Gastroesophageal sphincter (tissue), 3 donors: ENCODE measurements around the gene PLXDC2.

Experiments used
- EP300 ChIP-seq: sonication (generic); formaldehyde crosslinking; IDR thresholded peaks from one replicate; pipeline ENCODE4 v1.6.1; 2017; ENCODE audit warnings: antibody characterized with exemption, mild to moderate bottlenecking
- POLR2A ChIP-seq, 2 donors: fragments of 450-650 bp; IDR thresholded peaks; one replicate each; pipeline ENCODE4 v1.6.1; 2017; ENCODE audit warnings: antibody characterized with exemption in 2 of 2, mild to moderate bottlenecking in 2 of 2, moderate library complexity in 1 of 2
- TF ChIP-seq, protein P1 (sequence below), 4 experiments: fragments of 200-600 bp in 2 of 4; fragments of 450-650 bp in 2 of 4; sonication (generic) in 1 of 4; IDR thresholded peaks; one replicate each; pipeline ENCODE4 v1.5.1; 2017 to 2019; ENCODE audit warnings: antibody characterized with exemption in 4 of 4, mild to moderate bottlenecking in 2 of 4, moderate library complexity in 2 of 4

DNA sequence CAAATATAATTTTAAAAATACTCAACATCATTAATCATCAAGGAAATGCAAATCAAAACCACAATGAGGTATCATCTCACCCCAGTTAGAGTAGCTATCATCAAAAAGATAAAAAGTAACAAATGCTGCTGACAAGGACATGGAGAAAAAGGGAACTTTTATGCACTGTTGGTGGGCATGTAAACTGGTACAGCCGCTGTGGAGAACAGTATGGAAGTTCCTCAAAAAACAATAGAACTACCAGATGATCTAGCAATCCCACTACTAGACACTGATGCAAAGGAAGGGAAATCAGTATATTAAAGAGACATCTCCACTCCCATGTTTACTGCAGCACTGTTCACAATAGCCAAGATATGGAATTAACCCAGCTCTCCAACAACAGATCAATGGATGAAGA is 384.5 kb downstream of the PLXDC2 start:
- TF ChIP-seq POLR2A (IDR thresholded peaks at IDR 0.05): no peak
- TF ChIP-seq EP300: no peak
- TF ChIP-seq, protein P1, sequence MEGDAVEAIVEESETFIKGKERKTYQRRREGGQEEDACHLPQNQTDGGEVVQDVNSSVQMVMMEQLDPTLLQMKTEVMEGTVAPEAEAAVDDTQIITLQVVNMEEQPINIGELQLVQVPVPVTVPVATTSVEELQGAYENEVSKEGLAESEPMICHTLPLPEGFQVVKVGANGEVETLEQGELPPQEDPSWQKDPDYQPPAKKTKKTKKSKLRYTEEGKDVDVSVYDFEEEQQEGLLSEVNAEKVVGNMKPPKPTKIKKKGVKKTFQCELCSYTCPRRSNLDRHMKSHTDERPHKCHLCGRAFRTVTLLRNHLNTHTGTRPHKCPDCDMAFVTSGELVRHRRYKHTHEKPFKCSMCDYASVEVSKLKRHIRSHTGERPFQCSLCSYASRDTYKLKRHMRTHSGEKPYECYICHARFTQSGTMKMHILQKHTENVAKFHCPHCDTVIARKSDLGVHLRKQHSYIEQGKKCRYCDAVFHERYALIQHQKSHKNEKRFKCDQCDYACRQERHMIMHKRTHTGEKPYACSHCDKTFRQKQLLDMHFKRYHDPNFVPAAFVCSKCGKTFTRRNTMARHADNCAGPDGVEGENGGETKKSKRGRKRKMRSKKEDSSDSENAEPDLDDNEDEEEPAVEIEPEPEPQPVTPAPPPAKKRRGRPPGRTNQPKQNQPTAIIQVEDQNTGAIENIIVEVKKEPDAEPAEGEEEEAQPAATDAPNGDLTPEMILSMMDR (IDR thresholded peaks at IDR 0.05): no peak
